ENCODE data around the gene MATN3.
"Not testable (repeated sequence)": the region's sequence is repeated elsewhere in the genome, so short reads cannot be mapped to it uniquely, and the experiment has no call there.

MATN3 gene, protein sequence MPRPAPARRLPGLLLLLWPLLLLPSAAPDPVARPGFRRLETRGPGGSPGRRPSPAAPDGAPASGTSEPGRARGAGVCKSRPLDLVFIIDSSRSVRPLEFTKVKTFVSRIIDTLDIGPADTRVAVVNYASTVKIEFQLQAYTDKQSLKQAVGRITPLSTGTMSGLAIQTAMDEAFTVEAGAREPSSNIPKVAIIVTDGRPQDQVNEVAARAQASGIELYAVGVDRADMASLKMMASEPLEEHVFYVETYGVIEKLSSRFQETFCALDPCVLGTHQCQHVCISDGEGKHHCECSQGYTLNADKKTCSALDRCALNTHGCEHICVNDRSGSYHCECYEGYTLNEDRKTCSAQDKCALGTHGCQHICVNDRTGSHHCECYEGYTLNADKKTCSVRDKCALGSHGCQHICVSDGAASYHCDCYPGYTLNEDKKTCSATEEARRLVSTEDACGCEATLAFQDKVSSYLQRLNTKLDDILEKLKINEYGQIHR

DNA sequence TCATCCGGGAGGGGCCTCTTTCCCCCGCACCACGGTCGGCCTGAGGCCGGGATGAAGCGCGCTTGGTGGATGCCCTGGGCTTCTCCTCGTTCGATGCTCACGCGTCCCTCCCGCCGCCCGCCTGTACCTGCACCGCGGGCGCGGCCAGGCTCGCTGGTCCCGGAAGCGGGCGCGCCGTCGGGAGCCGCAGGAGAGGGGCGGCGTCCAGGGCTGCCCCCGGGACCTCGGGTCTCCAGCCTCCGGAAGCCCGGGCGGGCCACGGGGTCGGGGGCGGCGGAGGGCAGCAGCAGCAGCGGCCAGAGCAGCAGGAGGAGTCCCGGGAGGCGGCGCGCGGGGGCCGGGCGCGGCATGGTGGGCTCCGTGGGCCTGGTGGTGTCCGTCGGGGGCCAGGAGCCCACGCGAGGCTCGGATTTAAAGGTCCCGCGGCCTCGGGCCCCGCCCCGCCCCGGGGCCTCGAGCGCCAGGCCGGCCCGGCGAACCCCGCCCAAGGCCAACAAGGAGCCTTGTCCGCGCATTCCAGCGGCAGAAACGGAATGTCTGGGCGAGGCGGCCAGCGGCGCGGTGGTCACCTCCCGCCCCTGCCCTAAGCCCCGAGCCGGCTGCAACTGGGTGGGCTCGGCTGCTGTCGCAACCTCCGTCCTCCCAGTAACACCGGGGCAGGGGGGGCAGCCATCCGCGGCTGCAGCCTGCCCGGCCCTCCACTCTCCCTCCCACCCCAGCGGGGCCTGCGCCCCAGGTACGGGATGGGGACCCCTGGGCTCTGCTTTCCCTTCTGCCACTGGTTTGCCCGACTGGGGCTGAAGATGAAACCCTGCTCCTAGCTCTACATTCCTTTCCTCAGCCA lies at the start of gene MATN3:
Gene MATN3 (minus strand): TSS at position 387 of the 844 bp plus-strand sequence. CDS start 37 bp downstream, at position 350.
- no peak for DNase-seq

DNA sequence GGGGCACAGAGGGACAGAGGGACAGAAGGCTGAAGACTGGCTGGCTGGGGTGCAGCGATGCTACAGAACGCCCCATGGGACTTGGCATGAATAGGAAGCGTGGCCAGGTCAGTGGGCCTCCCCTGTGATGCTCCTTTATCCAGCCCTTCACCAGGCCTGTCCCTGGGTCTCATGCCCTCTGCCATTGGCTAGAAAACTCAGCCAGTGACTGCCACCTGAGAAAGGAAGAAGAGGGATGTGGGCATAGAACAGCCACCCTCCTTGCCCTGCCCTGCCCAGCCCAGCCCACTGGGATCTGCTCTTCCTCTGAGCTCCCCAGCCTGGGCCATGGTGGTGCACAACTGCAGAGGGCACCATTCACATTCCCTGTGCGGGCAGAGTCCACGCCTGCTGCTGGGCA lies 49.5 kb upstream of the MATN3 start:
- no peak for DNase-seq

DNA sequence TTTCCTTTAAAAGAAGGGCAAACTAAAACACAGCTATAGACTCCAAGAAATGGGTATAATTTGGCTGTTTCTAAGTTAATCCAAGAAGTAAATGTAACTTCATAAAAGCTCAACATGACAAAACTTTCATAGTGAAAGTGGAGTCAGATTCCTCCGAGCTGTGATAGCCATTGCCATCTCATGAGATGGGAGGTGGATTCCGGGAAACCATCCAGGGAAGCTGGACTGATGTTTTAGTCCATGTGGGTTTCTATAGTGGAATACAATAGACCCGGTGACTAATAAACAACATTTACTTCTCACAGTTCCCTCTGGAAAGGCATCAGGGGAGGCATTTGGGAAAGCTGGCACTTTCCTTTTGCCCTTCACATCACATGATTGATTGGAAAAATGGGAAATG lies 49.0 kb upstream of the MATN3 start:
- no peak for DNase-seq

DNA sequence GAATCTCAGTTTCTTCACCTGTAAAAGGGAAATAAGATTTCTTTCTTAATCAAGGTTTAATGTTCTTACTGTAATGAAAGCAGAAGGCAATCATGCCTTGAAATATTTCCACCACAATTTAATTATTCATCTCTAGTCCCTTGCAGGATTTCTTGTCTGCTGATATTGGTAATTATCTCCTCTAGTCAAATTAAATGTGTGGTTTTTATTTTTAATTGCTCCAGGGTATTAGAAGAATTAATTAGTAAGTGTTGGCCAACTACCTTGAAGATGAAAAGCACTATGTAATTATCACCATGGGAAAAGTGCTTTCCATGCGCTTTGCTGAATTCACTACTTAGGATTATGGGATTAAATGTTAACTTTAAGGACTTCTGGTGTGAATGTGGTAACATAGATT lies 47.6 kb upstream of the MATN3 start:
- DNase-seq, result no peak

DNA sequence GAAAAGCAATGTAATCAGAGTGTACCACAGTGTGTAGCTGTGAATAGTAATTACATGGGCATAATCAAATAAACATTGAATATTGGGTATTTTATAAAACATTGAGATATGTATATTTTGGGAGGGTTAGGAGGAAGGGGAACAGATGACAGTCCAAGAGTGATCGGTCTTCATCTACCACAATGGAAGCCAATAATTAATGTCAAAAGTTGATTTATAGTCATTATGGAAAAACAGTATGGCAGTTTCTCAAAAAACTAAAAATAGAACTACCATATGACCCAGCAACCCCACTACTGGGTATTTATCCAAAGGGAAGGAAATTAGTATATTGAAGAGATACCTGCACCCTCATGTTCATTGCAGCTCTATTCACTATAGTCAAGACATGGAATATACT lies 44.8 kb upstream of the MATN3 start:
- no peak for DNase-seq

DNA sequence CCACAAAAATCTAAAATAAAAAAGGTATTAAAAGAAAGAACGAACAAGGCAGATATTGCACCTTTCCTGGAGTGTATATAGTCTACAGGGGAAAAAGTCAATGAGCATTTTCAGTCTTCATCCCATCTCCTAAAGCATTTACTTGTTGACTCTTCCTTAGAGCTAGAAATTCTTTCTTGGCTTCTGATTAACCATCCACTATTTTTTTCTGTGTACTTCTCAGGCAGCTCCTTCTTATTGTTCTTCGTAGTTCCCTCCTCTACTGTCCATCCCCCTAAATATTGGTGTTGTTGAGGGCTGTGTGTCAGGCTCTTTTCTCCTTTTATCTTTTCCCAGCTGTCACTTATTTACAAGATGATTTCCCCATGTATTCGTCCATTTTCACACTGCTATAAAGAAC lies 42.5 kb upstream of the MATN3 start:
- no peak for DNase-seq

DNA sequence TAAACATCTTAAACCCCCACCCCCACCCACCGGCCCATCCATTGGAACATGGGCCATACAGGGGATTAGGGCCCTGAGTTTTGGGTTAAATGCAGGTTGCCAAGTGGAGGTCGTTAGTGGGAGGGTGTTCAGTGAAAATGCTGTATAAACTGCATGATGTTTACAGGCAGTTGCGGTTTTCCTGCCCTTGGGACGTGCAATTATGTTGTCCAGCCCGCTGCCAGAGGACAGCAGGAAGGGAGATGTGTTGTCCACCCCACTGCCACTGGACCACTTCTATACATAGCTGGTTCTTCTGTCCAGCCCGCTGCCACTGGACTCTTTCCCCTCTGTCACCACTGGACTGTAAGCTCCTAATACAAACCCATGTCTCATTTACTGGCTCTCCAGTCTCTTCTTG lies 41.7 kb upstream of the MATN3 start:
- no peak for DNase-seq

DNA sequence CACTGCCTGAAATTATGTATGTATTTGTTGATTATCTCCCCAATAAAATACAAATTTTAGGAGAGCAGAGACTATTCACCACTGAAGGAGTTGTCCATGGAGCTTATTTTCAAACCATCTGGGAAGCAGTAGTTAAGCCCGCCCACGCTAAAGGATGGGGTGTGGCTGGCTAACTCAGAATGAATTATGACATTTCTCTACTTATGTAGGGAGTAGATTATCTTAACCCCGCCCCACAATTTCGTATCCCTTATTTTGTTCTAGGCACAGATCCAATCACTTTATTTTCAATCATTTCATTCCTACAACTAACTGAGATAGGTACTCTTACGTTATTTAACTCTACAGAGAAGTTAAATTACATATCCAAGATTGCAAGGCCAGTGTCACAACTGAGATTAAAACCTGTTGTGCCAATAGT lies 40.4 kb upstream of the MATN3 start:
- peak; percentile 54 for DNase-seq

DNA sequence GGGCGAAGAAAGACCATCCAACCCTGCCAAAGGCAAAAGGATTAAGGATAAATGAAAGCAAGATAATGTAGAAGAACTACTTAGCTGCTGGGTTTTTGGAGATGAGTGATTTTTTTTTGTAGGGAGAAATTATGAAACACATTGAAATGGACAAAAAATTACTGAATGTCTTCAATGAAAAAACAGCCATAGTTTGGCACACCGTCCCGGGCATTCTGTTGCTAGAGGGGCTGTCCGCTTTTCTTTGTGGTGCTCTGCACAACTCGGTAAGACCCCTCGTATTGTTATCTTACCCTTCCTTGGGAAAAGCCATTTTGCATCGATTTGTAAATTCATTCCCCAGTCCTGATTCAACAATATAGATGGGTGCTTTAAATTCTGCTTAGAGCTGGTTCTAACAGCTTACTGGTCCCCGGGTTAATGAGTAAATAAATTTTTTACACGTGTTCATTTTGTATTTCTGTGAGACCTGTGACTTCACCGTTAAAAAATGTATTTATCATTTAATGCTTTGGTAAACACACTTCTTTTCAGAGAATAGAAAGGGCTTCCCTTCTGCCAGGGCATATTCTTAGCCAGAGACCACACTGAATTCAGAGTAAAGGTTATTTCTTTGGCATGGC lies 39.9 kb upstream of the MATN3 start:
- DNase-seq, result no peak

DNA sequence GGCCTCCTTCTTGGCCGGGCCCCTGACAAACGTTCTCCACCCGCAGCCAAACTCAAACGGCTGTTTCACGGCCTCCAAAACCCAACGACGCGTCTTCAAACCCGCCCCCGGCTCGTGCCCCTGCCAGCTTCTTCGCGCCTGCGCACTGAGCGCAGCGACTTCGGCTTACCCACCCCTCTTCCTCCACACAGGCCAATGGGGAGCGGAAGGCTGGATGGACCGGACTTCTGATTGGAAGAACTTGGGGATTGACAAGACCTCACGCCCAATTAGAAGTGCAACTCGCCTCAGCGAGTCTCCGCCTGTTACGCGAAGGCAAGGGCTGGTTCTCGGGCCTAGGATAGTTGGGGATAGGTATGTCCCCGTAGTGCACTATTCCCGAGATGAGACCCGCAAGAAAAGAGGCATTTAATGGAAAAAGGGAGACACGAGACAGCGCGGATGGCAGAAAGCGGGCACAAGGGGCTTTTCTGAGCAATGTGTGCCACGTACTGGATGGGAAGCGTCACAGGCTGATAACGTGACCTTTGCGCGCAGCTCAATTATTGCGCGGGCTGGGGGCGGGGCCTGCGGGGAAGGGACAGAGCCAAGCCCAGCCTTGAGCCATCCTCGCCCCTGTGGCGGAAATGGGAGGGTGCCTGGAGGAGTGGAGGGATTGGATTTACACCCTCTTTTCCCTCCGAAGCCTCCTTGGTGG lies 39.2 kb upstream of the MATN3 start, which contains the start of gene LAPTM4A:
Gene LAPTM4A (minus strand): TSS at position 97 of the 697 bp plus-strand sequence. CDS start 108 bp downstream, outside the sequence.
- DNase-seq, result peak; percentile 91

DNA sequence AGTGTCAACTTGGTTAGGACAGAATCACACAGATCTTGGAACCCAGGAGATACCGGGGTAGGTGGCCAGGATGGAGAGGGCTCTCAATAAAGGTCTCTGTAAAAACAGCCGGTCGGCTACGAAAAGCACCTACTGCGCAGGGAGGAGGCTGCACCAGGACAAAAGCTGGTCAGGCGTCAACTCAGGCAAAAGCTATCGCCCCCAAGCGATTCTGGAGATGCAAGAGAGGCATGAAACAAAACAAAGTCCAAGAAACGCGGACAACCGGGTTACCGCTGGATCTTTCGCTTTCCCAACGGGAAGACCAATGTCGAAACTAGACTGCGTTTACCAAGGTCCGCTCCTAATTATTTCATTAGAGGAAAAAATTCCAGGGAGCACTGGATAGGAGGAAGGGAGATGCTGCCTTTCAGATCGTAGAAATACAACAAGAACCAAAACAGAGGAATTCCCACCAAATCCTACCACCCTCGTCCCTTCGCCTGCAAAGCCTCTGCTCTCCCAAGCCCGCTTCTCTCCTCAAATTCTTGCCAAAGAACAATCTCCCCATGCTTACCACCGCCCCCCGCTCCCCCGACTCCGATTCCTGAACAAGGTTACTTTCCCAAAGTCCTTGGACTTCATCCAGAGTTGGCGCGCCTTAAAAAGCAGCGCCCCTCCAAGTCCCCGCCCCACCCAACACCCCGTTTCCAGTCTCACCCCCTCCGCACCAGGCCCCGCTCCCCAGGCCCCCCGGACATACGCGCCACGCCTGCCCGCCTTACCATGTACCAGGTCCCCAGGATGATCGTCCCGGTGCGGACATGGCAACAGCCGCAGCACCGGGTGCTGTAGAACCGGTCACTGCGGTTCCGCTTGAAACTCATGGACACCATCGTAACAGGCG lies 38.4 kb upstream of the MATN3 start:
- no peak for DNase-seq

DNA sequence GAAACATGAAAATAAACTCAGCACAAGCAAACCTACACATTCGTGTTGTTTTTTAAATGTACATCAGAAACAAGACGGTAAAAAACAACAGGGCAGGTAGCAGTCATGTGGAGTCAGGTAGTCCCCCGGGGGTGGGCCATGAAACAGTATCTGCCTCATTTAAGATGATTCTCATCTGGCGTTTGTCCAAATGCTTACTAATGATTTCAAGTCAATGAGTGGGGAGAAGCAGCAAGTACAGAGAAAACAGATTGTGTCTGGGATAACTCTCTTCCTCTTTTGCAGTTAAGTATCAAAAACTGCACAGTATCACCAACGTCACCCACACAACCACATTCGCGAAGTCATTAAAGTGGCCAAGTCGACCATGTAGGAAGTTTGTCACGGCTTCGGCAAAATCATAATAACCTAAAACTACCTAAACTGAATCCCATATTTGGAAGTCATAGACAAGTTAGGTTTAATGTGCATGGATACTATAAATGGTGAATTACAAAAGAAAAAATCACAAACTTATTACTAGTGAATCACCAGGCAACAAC lies 37.7 kb upstream of the MATN3 start:
- peak; percentile 53 for DNase-seq

DNA sequence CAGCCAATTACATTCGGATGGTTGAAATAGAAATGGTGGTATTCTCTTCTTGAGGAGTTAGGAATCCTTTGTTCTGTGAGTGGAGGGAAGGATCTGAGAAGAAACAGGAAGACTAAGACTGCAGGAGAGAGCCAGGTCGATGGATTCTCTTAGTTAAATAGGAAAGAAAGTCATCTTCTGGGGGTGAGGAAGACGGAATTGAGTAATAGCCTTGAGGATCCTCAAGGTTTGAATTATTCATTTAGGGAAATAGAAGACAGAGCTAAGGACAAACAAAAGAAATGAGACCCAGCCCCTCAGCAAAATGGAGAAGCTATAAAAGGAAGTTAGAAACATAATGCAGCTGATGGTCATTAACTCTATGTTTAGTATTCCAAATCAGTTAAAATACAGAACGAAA lies 37.2 kb upstream of the MATN3 start:
- no peak for DNase-seq

DNA sequence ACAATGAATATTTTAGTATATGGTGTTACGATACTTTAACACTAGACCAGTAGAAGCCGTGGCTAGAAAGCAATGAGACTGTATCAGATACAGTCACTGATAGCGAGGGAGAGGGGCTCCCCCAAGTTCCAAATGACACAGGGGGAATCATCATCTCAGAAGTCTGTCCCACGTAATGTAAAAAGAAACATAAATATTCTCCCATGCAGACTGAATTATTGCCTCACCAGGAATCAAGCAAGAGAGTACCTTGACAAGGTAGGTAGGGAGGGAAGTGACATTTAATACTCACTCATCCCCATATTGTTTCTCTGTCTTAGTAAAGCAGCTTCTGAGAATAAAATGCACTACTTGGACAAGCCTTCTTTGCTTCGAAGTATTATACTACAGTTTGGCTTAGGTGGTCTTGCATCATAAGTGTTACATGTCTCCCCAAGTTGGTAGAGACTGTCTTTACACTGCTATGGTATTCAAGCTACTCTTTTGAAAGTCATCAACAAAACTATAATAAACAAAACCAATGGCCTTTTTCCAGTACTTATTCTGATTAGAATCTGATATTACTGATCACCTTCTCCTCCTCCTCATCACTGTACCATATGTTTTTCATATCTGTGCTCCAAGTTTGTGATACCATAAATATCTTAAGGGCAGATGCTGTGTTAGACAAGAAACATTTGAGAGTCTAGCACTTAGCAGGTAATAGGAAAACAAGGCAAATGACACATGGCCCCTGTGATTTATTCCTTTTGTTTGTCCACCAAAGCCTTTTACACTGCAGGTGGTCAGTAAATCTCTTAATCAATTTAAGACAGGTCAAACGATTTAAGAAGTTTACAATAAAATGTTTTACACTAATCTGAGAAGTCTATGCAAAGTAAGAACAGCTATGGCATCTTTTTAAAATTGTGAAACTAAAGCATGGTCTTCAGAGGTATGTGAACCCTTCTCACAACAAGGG lies 36.3 kb upstream of the MATN3 start:
- peak; percentile 8 for DNase-seq

DNA sequence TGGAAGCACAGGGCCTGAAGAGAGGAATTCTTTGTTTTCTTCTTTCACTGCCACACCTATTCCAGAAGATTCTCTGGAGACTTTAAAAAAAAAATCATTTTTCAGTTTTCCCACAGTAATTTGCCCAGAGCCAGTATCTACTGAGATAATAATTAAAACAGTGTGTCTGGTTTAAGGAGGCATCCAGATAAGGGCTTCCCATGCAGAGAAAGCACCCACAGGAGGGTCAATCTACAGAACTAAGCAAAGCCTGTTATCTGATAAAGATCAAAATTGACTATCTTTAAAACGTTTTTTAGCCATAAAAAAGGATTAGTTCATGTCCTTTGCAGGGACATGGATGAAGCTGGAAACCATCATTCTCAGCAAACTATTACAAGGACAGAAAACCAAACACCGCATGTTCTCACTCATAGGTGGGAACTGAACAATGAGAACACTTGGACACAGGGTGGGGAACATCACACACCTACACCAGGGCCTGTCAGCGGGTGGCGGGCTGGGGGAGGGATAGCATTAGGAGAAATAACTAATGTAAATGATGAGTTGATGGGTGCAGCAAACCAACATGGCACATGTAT lies 33.3 kb upstream of the MATN3 start:
- not testable (repeated sequence) for DNase-seq

DNA sequence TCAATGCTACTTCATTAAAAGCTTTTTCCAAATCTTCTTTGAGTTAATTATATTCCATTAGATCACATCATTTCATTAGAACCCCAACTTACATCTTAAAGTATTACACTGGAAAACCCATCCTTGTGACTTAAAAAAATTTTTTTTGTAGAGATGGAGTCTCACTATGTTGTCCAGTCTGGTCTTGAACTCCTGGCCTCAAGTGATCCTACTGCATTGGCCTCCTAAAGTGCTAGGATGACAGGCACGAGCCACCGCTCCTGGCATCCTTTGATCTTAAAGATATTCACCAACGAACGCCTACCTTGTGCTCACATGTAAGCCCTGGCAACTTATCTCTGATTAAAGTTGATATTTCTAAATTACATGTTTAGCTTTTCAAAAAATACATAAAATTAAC lies 32.3 kb upstream of the MATN3 start:
- DNase-seq, result no peak

DNA sequence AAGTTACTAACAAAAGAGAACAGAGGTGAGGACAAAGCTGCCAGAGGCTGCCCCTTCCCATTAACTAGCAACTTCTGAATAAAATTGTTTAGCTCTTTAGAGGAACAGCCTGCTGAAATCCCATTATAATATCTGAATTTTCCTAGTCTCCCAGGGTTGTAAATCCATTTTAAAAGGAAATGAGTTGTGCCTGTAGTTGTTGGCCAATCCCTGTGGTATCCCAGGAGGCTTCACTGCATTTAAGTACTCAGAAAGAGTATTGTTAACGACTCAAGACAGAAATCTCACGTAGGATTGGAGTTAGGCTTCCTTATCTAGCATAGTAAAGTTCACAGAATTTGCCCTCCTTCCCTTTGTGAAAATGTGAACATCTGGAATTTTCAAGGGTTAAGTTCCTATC lies 30.1 kb upstream of the MATN3 start:
- DNase-seq, result no peak

DNA sequence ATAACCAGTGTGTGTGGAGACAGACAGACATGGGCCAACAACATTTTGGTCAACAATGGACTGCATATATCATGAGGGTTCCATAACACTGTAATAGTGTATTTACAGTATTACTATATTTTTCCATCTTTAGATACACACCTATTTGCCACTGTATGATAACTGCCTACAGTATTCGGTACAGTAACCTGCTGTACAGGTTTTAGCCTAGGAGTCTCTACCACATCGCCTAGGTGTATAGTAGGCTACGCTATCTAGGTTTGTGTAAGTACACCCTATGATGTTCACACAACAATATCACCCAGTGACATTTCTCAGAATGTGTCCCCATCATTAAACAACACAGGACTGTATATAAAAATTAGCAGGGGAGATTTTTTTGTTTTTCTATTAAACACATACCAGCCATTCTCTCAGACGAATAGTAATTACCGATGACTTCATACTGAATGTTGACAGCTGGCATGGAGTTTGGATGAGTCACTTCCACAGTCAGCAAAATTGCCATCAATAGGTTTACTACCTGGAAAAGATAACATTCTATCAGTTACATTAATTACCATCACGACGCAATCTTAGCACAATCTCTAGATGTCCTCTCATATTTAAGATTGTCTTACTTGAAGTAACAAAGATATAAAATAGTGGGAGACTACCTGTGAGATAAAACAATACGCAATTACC lies 28.2 kb upstream of the MATN3 start:
- DNase-seq, result no peak

DNA sequence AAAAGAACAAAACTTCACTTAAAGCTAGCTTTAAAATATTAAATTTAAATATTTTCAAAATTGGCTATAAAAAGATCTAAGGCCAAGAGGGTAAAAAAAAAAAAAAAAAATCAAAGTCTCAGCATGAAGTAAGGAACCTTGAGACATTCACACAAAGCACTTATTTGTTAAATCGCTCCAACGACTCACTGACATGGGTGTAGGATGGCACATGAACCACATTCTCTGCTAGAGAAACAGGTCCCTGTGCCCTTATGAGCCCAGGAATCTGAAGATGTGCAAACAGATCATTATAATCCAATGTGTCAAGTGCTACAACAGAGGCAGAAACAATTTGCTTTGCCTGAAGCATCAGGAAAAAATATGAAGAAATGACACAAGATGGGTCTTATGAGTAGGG lies 25.2 kb upstream of the MATN3 start:
- no peak for DNase-seq
